ENCODE data around the gene TAF1C.

GRCh38 chr16:84181144-84181915, 5.5 kb downstream of the TAF1C start:
- TF ChIP-seq REST (IDR thresholded peaks at IDR 0.05; ENCODE audit: low read depth, low read length) (no peak), USF1 (IDR thresholded peaks at IDR 0.05; ENCODE audit: borderline replicate concordance, extremely low read length, insufficient read depth, low read depth, low read length) (no peak), PBX3 (IDR thresholded peaks at IDR 0.05; ENCODE audit: insufficient replicate concordance, low read depth, low read length) (no peak)
